Caco-2 (cell line): ENCODE data around the gene PRR33. TPM values are rescaled to one million over a fixed set of nuclear protein-coding genes. Genes with fewer than 3 reads are reported as not detected.
"Not testable (repeated sequence)": the region's sequence is repeated elsewhere in the genome, so short reads cannot be mapped to it uniquely, and the experiment has no call there.

Source experiments
- BruUV-seq: library from RNA; stranded (reverse); fragments of 400-500 nt; replicated peaks from 2 replicates; lab custom pipeline; 2021; lab: Mats Ljungman, UMichigan
- CTCF ChIA-PET: fragments of 300-600 bp; sonication (Branson Sonifier 250); formaldehyde crosslinking; loops from one replicate; lab custom pipeline; 2022; ENCODE audit warnings: antibody characterized with exemption; lab: Charles Lee
- POLR2A ChIA-PET: fragments of 300-600 bp; sonication (Branson Sonifier 250); formaldehyde crosslinking; loops from one replicate; lab custom pipeline; 2022; ENCODE audit warnings: antibody characterized with exemption; lab: Charles Lee
- DNase-seq, 2 experiments: peaks; one replicate each; pipeline versions ENCODE4 v3.0.0 to v3.0.0-alpha.2; 2020 to 2022
- H3K27me3 ChIP-seq: replicated peaks from 2 replicates; pipeline ENCODE4 v1.6.0; 2011; ENCODE audit warnings: low read length; ENCODE audit not compliant: control insufficient read depth, insufficient read depth
- H3K36me3 ChIP-seq: 2 replicates; pipeline ENCODE4 v1.5.1; 2011; ENCODE audit warnings: low read length; ENCODE audit not compliant: control insufficient read depth, insufficient read depth
- H3K4me1 ChIP-seq: fragments of 250-450 bp; sonication (Bioruptor Pico); 2 replicates; pipeline ENCODE4 v1.5.1; 2020; ENCODE audit warnings: mild to moderate bottlenecking
- H3K4me3 ChIP-seq: 2 replicates; pipeline ENCODE4 v1.5.1; 2011; ENCODE audit warnings: low read depth, mild to moderate bottlenecking, control low read depth, low read length
- H3K9me3 ChIP-seq: fragments of 250-450 bp; sonication (Bioruptor Pico); 2 replicates; pipeline ENCODE4 v1.5.1; 2020; ENCODE audit warnings: mild to moderate bottlenecking, moderate library complexity
- H3K27ac Mint-ChIP-seq: one replicate; pipeline ENCODE4 v1.8.0; 2022; ENCODE audit warnings: mixed read lengths; ENCODE audit not compliant: unreplicated experiment
- H3K27me3 Mint-ChIP-seq: one replicate; pipeline ENCODE4 v1.8.0; 2022; ENCODE audit warnings: mixed read lengths; ENCODE audit not compliant: insufficient read depth, unreplicated experiment
- H3K36me3 Mint-ChIP-seq: one replicate; pipeline ENCODE4 v1.8.0; 2022; ENCODE audit warnings: mild to moderate bottlenecking, mixed read lengths; ENCODE audit not compliant: insufficient read depth, unreplicated experiment
- H3K4me1 Mint-ChIP-seq: one replicate; pipeline ENCODE4 v1.8.0; 2022; ENCODE audit warnings: low read depth, mixed read lengths; ENCODE audit not compliant: unreplicated experiment
- H3K4me3 Mint-ChIP-seq: one replicate; pipeline ENCODE4 v1.8.0; 2022; ENCODE audit warnings: mild to moderate bottlenecking, moderate library complexity, mixed read lengths; ENCODE audit not compliant: unreplicated experiment
- H3K9me3 Mint-ChIP-seq: one replicate; pipeline ENCODE4 v1.8.0; 2022; ENCODE audit warnings: mixed read lengths; ENCODE audit not compliant: unreplicated experiment
- CTCF ChIP-seq, 2 experiments: fragments of 200-600 bp in 1 of 2; IDR thresholded peaks; 1 replicate in 1 of 2; 2 replicates in 1 of 2; pipeline versions ENCODE4 v1.5.1 to v1.8.0; 2011 to 2022; ENCODE audit warnings: antibody characterized with exemption in 1 of 2, control low read depth in 1 of 2, inconsistent platforms in 1 of 2, low read depth in 1 of 2, low read length in 1 of 2, mild to moderate bottlenecking in 1 of 2, moderate library complexity in 1 of 2; ENCODE audit not compliant: insufficient read depth in 1 of 2, severe bottlenecking in 1 of 2, unreplicated experiment in 1 of 2
- intact Hi-C: fragments of 100-400 bp; cut with micrococcal nuclease; formaldehyde crosslinking; loops from one replicate; pipeline ENCODE4 v1.10.0; 2022; ENCODE audit not compliant: unreplicated experiment
- total RNA-seq: library from RNA; stranded (reverse); gene quantifications from 2 replicates; pipeline ENCODE4 v1.2.3, GENCODE V29; 2022

PRR33 gene
- total RNA-seq, 1 experiment from 2014 or later: not detected

GRCh38 chr11:1887451-1888346, 4.0 kb downstream of the PRR33 start:
- no peaks in the 10 kb centered on the region for H3K4me1 Mint-ChIP-seq
- H3K27ac Mint-ChIP-seq: no peak overlapping the region
- no peak overlapping the region for H3K4me3 Mint-ChIP-seq
- TF ChIP-seq CTCF (IDR thresholded peaks at IDR 0.05; ENCODE audit: insufficient read depth in 1 of 2, low read depth in 1 of 2, low read length in 1 of 2, severe bottlenecking in 1 of 2, unreplicated experiment in 1 of 2): no peak
- no peak for DNase-seq
- H3K9me3 ChIP-seq: no peaks in the 10 kb centered on the region
- no peaks in the 10 kb centered on the region for H3K27me3 ChIP-seq
- BruUV-seq: no TSS peak
- no peaks in the 10 kb centered on the region for H3K36me3 ChIP-seq
- ChIA-PET CTCF (no interaction called here), POLR2A (no interaction called here)
- H3K9me3 Mint-ChIP-seq: no peaks in the 10 kb centered on the region
- H3K4me1 ChIP-seq: peaks cover 2% of the 10 kb centered on the region; the same call in 1 of the 2 replicates
- H3K27me3 Mint-ChIP-seq: no peaks in the 10 kb centered on the region
- intact Hi-C loops: no loop called here
- H3K4me3 ChIP-seq: no peak overlapping the region
- no peaks in the 10 kb centered on the region for H3K36me3 Mint-ChIP-seq

GRCh38 chr11:1886551-1886950, 5.1 kb downstream of the PRR33 start:
- BruUV-seq, H3K9me3 ChIP-seq, H3K4me1 ChIP-seq, H3K9me3 Mint-ChIP-seq, CTCF ChIA-PET, H3K27me3 ChIP-seq, intact Hi-C loops, H3K27me3 Mint-ChIP-seq, H3K27ac Mint-ChIP-seq, H3K36me3 ChIP-seq, DNase-seq, H3K4me3 Mint-ChIP-seq, H3K4me1 Mint-ChIP-seq, H3K36me3 Mint-ChIP-seq, H3K4me3 ChIP-seq, POLR2A ChIA-PET: not testable (repeated sequence)

- POLR2A ChIA-PET: no interaction called here
- no peak overlapping the region for H3K4me3 Mint-ChIP-seq
- no peak for DNase-seq
- no peaks in the 10 kb centered on the region for H3K27me3 ChIP-seq
- no TSS peak for BruUV-seq
- CTCF ChIA-PET: interaction anchor here (0.8 to 3.7 kb wide), 4 partner anchors 64 to 272 kb away, joined by 5 to 140 read pairs (median 26); partner anchors contain the start of gene MRPL23
- intact Hi-C loops: loop anchor here (5.0 kb wide), 1 partner anchor 57 kb away; no protein-coding TSS in a partner anchor
- H3K4me3 ChIP-seq: no peak overlapping the region
- no peaks in the 10 kb centered on the region for H3K27me3 Mint-ChIP-seq
- no peaks in the 10 kb centered on the region for H3K4me1 Mint-ChIP-seq
- no peaks in the 10 kb centered on the region for H3K36me3 ChIP-seq
- no peaks in the 10 kb centered on the region for H3K9me3 ChIP-seq
- no peak for TF ChIP-seq CTCF (IDR thresholded peaks at IDR 0.05; ENCODE audit: insufficient read depth in 1 of 2, low read depth in 1 of 2, low read length in 1 of 2, severe bottlenecking in 1 of 2, unreplicated experiment in 1 of 2)
- H3K36me3 Mint-ChIP-seq: no peaks in the 10 kb centered on the region
- H3K27ac Mint-ChIP-seq: no peak overlapping the region
- H3K9me3 Mint-ChIP-seq: no peaks in the 10 kb centered on the region
- peaks cover 8% of the 10 kb centered on the region for H3K4me1 ChIP-seq
Observed at GRCh38 chr11:1884303-1884700, 7.4 kb downstream of the PRR33 start.
